Measurements from ENCODE around the gene BLNK.

The BLNK gene

DNA sequence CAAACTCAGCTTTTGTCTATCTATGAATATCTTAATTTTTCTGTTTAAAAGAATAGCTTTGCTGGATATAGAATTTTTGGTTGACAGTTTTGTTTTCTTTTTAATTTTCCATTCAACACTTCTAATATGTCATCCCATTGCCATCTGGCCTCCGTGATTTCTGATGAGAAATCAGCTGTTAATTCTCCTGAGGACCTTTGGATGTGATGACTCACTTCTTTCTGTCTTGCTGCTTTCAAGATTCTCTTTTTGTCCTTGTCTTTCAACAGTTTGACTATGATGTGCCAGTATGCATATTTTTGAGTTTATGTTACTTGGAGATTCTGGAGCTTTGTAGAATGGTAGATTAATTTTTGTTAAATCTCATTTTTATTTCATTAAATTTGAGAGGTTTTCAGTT lies 102.8 kb downstream of the BLNK start:
- no peak overlapping the region for H3K4me3 ChIP-seq (ENCODE audit: low read depth, low read length)
- TF ChIP-seq, protein P1, sequence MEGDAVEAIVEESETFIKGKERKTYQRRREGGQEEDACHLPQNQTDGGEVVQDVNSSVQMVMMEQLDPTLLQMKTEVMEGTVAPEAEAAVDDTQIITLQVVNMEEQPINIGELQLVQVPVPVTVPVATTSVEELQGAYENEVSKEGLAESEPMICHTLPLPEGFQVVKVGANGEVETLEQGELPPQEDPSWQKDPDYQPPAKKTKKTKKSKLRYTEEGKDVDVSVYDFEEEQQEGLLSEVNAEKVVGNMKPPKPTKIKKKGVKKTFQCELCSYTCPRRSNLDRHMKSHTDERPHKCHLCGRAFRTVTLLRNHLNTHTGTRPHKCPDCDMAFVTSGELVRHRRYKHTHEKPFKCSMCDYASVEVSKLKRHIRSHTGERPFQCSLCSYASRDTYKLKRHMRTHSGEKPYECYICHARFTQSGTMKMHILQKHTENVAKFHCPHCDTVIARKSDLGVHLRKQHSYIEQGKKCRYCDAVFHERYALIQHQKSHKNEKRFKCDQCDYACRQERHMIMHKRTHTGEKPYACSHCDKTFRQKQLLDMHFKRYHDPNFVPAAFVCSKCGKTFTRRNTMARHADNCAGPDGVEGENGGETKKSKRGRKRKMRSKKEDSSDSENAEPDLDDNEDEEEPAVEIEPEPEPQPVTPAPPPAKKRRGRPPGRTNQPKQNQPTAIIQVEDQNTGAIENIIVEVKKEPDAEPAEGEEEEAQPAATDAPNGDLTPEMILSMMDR (IDR thresholded peaks at IDR 0.05; ENCODE audit: low read depth, low read length, missing control alignments) = no peak
- no peak for DNase-seq (ENCODE audit: low read depth)

DNA sequence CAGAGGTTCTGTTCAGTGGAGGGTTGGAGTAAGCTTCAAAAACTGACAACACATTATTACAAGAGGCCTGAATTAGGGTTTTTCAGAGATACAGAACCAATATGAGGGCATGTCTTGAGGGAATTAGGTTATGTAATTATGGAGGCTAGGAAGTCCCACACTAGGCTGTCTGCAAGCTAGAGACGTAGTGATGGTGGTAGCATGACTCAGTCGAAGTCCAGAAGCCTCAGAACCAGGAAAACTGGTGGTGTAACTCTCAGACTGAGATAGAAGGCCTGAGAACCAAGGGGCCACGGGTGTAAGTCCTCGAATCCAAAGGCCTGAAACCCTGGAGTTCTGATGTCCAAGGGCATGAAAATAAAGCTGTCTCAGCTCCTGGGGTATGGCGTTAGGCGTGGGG lies 105.6 kb downstream of the BLNK start:
- TF ChIP-seq, protein P1 (IDR thresholded peaks at IDR 0.05; ENCODE audit: low read depth, low read length, missing control alignments) = no peak
- no peak for DNase-seq (ENCODE audit: low read depth)
- no peak overlapping the region for H3K4me3 ChIP-seq (ENCODE audit: low read depth, low read length)

DNA sequence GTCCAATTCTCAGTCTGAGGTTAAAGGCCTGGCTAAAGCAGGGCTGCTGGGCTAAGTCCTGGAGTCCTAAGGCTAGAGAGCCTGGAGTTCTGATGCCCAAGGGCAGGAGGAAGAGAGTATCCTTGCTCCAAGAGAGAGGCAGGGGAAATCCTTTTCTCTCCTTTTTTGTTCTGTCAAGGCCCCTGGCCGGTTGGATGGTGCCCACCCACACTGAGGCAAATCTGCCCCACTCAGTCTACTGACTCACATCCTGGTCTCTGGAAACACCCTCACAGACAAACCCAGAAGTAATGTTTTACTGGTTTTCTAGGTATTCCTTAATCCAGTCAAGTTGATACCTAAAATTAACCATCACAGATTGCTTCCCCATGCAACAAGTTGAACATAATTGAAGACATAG lies 118.3 kb downstream of the BLNK start:
- TF ChIP-seq, protein P1 (IDR thresholded peaks at IDR 0.05; ENCODE audit: low read depth, low read length, missing control alignments) = no peak
- no peak for DNase-seq (ENCODE audit: low read depth)
- H3K4me3 ChIP-seq (ENCODE audit: low read depth, low read length) = no peak overlapping the region

DNA sequence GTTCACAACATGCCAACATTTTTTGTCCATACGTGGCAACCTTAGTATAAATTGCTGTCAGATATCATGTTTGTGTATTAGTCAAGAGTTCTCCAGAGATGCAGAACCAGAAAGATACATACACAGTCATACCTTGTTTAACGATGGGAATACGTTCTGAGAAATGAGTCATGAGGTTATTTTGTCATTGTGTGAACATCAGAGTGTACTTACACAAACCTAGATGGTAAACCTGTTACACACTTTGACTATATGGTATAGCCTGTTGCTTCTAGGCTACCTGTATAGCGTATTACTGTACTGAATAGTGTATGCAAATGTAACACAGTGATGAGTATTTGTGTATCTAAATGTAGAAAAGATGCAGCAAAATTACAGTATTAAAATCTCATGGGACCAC lies 118.9 kb downstream of the BLNK start:
- no peak overlapping the region for H3K4me3 ChIP-seq (ENCODE audit: low read depth, low read length)
- no peak for DNase-seq (ENCODE audit: low read depth)
- TF ChIP-seq, protein P1 (IDR thresholded peaks at IDR 0.05; ENCODE audit: low read depth, low read length, missing control alignments) = no peak

Measured in GM12864 (cell line).